OCI-LY3 (cell line): ENCODE data around the gene LIX1.

ENCODE experiments used
- H2AFZ ChIP-seq: fragments of 200-600, 300-600 bp; shearing (Covaris generic); 2 replicates; pipeline ENCODE4 v1.6.0; 2014; ENCODE audit warnings: antibody characterized with exemption, low read depth, low read length
- H3K27ac ChIP-seq: fragments of 200-600, 300-600 bp; sonication (generic); 2 replicates; pipeline ENCODE4 v1.5.1; 2014; ENCODE audit warnings: mild to moderate bottlenecking, low read length, moderate library complexity, mixed read lengths
- H3K27me3 ChIP-seq: fragments of 200-600, 300-600 bp; sonication (generic); 2 replicates; pipeline ENCODE4 v1.6.1; 2014; ENCODE audit warnings: low read depth, low read length, mixed read lengths
- H3K36me3 ChIP-seq: fragments of 200-600, 300-600 bp; sonication (generic); replicated peaks from 2 replicates; pipeline ENCODE3; 2014; ENCODE audit warnings: low read depth, low read length, mixed read lengths
- H3K4me1 ChIP-seq: fragments of 300-600, 200-600 bp; sonication (generic); 2 replicates; pipeline ENCODE4 v1.6.1; 2014; ENCODE audit warnings: low read length, mixed read lengths
- H3K4me2 ChIP-seq: fragments of 200-600, 300-600 bp; sonication (generic); 2 replicates; pipeline ENCODE4 v1.6.1; 2014; ENCODE audit warnings: low read length, mixed read lengths
- H3K4me3 ChIP-seq: fragments of 300-600, 200-600 bp; sonication (generic); 2 replicates; pipeline ENCODE4 v1.5.1; 2014; ENCODE audit warnings: antibody characterized with exemption, mild to moderate bottlenecking, low read length, moderate library complexity
- H3K79me2 ChIP-seq: fragments of 300-600, 200-600 bp; shearing (Covaris generic); 2 replicates; pipeline ENCODE4 v1.6.1; 2014; ENCODE audit warnings: mild to moderate bottlenecking, low read length, mixed read lengths
- H3K9ac ChIP-seq: fragments of 300-600, 200-600 bp; shearing (Covaris generic); 2 replicates; pipeline ENCODE4 v1.6.0; 2014; ENCODE audit warnings: mild to moderate bottlenecking, low read length, moderate library complexity
- H3K9me3 ChIP-seq: fragments of 200-600, 300-600 bp; shearing (Covaris generic); 2 replicates; pipeline ENCODE4 v1.6.1; 2014; ENCODE audit warnings: low read length, mixed read lengths; ENCODE audit not compliant: insufficient read depth
- H4K20me1 ChIP-seq: fragments of 200-600, 300-600 bp; sonication (generic); 2 replicates; pipeline ENCODE4 v1.6.1; 2016; ENCODE audit warnings: low read length, mixed read lengths; ENCODE audit not compliant: insufficient read depth
- EZH2phosphoT487 ChIP-seq: fragments of 200-600 bp; shearing (Covaris generic); IDR thresholded peaks from 2 replicates; pipeline ENCODE4 v1.6.1; 2018; ENCODE audit warnings: antibody characterized with exemption, mixed run types, low read depth
- TF ChIP-seq, protein P1 (sequence below): fragments of 200-600, 300-600 bp; sonication (generic); IDR thresholded peaks from 2 replicates; pipeline ENCODE4 v1.5.1; 2014; ENCODE audit warnings: antibody characterized with exemption, low read length, low read depth

LIX1 gene

DNA sequence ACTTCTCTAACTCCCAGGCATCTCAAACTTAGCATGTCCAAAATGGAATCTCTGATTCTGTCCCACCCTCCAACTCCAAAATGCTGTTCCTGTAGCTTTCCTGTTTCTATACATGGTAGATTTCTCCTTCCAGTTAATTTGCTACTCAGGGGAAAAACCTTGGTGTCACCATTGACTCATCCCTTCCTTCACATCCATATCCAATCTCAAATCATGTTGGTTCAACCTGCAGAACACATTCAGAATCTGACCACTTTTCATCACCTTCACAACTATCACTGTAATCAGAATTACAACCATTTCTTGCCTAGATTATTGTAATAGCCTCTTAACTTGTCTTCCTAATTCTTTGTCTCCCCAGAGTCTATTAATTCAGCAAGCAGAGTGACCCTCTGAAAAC, 29.8 kb upstream of the LIX1 start:
- Histone ChIP-seq H2AFZ (no peak overlapping the region), H3K79me2 (no peaks in the 10 kb centered on the region), H3K4me2 (no peak overlapping the region), H3K36me3 (peaks cover 33% of the 10 kb centered on the region), H3K9me3 (no peaks in the 10 kb centered on the region), H3K27me3 (no peaks in the 10 kb centered on the region), H3K4me1 (peaks cover 13% of the 10 kb centered on the region), H3K27ac (no peak overlapping the region), H4K20me1 (no peaks in the 10 kb centered on the region), H3K4me3 (no peak overlapping the region), H3K9ac (no peak overlapping the region)
- TF ChIP-seq, protein P1, sequence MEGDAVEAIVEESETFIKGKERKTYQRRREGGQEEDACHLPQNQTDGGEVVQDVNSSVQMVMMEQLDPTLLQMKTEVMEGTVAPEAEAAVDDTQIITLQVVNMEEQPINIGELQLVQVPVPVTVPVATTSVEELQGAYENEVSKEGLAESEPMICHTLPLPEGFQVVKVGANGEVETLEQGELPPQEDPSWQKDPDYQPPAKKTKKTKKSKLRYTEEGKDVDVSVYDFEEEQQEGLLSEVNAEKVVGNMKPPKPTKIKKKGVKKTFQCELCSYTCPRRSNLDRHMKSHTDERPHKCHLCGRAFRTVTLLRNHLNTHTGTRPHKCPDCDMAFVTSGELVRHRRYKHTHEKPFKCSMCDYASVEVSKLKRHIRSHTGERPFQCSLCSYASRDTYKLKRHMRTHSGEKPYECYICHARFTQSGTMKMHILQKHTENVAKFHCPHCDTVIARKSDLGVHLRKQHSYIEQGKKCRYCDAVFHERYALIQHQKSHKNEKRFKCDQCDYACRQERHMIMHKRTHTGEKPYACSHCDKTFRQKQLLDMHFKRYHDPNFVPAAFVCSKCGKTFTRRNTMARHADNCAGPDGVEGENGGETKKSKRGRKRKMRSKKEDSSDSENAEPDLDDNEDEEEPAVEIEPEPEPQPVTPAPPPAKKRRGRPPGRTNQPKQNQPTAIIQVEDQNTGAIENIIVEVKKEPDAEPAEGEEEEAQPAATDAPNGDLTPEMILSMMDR = no peak
- no peak for TF ChIP-seq EZH2phosphoT487

DNA sequence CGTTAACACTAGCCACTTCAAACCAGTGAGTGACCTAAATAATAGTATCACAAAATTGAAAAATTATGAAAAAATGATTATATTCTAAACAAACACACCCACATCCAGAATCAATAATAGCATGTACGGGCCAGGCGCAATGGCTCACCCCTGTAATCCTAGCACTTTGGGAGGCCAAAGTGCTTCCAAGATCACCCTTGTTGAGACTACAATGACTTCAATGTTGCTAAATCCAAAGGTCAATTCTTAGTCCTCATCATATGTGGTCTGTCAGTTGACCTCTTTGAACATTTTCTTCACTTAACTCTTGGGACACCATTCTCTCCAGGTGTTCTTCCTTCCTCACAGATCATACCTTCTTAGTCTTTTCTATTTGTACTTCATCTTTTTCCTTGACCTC, 29.3 kb upstream of the LIX1 start:
- TF ChIP-seq EZH2phosphoT487 = no peak
- TF ChIP-seq, protein P1 = no peak
- no peaks in the 10 kb centered on the region for H3K9me3 ChIP-seq
- H3K4me3 ChIP-seq = no peak overlapping the region
- H3K27me3 ChIP-seq = no peaks in the 10 kb centered on the region
- no peak overlapping the region for H3K9ac ChIP-seq
- no peak overlapping the region for H3K4me2 ChIP-seq
- H4K20me1 ChIP-seq = no peaks in the 10 kb centered on the region
- H3K36me3 ChIP-seq = peaks cover 31% of the 10 kb centered on the region
- peaks cover 17% of the 10 kb centered on the region for H3K4me1 ChIP-seq
- no peak overlapping the region for H3K27ac ChIP-seq
- no peaks in the 10 kb centered on the region for H3K79me2 ChIP-seq
- H2AFZ ChIP-seq = no peak overlapping the region

DNA sequence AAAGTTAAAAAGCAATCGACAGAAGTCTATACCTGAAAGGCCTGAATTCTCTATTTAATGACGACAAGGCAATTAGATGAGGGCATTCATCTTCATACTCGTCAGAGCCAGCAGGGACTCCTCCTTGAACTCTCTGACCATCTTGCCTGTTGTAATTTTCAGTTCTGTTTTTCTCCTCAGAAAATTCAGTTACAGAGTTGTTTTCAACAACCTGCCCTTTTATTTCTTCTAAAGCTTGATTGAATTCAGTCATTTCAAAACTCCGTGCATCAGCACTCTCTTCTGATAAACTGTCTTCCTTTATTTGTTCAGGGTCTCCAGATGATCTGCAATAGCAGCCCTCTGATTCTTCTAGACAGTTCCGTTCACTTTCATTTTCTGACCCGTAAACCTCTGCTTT, 25.0 kb upstream of the LIX1 start:
- H2AFZ ChIP-seq = no peak overlapping the region
- H3K4me3 ChIP-seq = peak overlapping the region; percentile 69
- H3K9me3 ChIP-seq = no peaks in the 10 kb centered on the region
- H3K79me2 ChIP-seq = no peaks in the 10 kb centered on the region
- no peaks in the 10 kb centered on the region for H3K27me3 ChIP-seq
- H3K4me1 ChIP-seq = peaks cover 17% of the 10 kb centered on the region
- TF ChIP-seq, protein P1 = no peak
- TF ChIP-seq EZH2phosphoT487 = no peak
- H3K9ac ChIP-seq = peak overlapping the region; percentile 52
- H4K20me1 ChIP-seq = no peaks in the 10 kb centered on the region
- H3K36me3 ChIP-seq = peaks cover 21% of the 10 kb centered on the region
- peak overlapping the region; percentile 95 for H3K4me2 ChIP-seq
- peak overlapping the region; percentile 81 for H3K27ac ChIP-seq

DNA sequence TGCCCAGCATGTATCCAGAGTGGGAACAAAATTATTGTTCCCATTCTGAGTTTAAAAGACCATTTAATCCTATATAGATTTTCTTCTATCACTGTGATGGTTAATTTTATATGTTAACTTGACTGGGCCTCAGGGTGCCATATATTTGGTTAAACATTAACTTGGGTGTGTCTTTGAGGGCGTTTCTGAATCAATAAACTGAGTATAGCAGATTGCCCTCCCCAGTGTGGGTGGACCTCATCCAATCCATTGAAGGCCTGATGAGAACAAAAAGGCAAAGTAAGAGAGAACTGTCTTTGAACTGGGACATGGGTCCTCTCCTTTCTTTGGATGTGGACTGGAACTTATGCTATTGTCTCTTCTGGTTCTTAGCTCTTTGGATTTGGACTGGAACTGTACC, 23.3 kb upstream of the LIX1 start:
- Histone ChIP-seq H2AFZ (no peak overlapping the region), H3K9me3 (no peaks in the 10 kb centered on the region), H3K4me1 (peaks cover 17% of the 10 kb centered on the region), H4K20me1 (no peaks in the 10 kb centered on the region), H3K4me3 (no peak overlapping the region), H3K79me2 (no peaks in the 10 kb centered on the region), H3K9ac (no peak overlapping the region), H3K36me3 (peaks cover 21% of the 10 kb centered on the region), H3K27me3 (no peaks in the 10 kb centered on the region), H3K4me2 (no peak overlapping the region), H3K27ac (no peak overlapping the region)
- TF ChIP-seq EZH2phosphoT487 = no peak
- TF ChIP-seq, protein P1 = no peak
